Esophagus squamous epithelium (tissue), 4 donors: ENCODE measurements around the gene PDXDC1.
"Not testable (repeated sequence)": the region's sequence is repeated elsewhere in the genome, so short reads cannot be mapped to it uniquely, and the experiment has no call there.

ENCODE experiments used
- POLR2A ChIP-seq, 4 donors: fragments of 450-650 bp; IDR thresholded peaks; one replicate each; pipeline ENCODE4 v1.6.1; 2017; ENCODE audit warnings: antibody characterized with exemption in 4 of 4, mild to moderate bottlenecking in 4 of 4, moderate library complexity in 3 of 4
- TF ChIP-seq, protein P1 (sequence below), 6 experiments: fragments of 450-650 bp in 4 of 6; fragments of 200-600 bp in 2 of 6; sonication (generic) in 2 of 6; IDR thresholded peaks; one replicate each; pipeline ENCODE4 v1.5.1; 2016 to 2019; ENCODE audit warnings: antibody characterized with exemption in 6 of 6, mild to moderate bottlenecking in 4 of 6, moderate library complexity in 4 of 6

DNA sequence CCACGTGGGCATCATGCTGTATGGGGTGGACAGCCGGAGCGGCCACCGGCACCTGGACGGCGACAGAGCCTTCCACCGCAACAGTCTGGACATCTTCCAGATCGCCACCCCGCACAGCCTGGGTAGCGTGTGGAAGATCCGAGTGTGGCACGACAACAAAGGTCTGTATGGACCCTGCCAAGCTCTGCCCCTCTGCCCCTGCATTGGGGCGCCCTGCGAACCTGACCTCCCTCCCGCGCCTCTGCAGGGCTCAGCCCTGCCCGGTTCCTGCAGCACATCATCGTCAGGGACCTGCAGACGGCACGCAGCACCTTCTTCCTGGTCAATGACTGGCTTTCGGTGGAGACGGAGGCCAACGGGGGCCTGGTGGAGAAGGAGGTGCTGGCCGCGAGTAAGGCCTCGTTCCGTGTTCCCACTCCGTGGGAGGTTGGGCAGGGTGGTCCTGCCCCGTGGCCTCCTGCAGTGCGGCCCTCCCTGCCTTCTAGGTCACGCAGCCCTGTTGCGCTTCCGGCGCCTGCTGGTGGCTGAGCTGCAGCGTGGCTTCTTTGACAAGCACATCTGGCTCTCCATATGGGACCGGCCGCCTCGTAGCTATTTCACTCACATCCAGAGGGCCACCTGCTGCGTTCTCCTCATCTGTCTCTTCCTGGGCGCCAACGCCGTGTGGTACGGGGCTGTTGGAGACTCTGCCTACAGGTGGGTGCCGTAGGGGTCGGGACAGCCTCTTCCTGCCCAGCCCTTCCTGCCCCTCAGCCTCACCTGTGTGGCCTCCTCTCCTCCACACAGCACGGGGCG is 42.0 kb upstream of the PDXDC1 start:
- TF ChIP-seq, protein P1, sequence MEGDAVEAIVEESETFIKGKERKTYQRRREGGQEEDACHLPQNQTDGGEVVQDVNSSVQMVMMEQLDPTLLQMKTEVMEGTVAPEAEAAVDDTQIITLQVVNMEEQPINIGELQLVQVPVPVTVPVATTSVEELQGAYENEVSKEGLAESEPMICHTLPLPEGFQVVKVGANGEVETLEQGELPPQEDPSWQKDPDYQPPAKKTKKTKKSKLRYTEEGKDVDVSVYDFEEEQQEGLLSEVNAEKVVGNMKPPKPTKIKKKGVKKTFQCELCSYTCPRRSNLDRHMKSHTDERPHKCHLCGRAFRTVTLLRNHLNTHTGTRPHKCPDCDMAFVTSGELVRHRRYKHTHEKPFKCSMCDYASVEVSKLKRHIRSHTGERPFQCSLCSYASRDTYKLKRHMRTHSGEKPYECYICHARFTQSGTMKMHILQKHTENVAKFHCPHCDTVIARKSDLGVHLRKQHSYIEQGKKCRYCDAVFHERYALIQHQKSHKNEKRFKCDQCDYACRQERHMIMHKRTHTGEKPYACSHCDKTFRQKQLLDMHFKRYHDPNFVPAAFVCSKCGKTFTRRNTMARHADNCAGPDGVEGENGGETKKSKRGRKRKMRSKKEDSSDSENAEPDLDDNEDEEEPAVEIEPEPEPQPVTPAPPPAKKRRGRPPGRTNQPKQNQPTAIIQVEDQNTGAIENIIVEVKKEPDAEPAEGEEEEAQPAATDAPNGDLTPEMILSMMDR (IDR thresholded peaks at IDR 0.05), result not testable (repeated sequence)
- TF ChIP-seq POLR2A (IDR thresholded peaks at IDR 0.05), result not testable (repeated sequence)
